ENCODE results near the gene DCUN1D1.

DNA sequence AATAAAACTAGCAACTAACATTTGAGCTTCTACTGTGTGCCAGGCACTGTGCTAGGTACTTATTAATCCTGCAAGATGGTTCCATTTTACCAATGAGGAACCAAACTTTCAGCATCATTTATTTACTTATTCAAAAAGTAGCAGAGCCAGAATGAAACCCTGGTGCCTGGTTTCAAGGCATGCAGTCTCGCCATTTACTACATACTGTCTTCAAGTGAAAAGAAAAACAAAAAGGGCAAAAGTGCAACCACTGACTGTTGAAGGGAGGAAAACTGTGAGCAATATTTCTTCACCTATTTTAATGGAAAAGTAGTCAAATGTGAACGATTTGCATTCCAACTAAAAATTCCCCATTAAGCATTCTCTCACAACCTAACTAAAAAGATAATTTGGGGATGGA, 8.7 kb downstream of the DCUN1D1 start:
- TF ChIP-seq GATA2 (IDR thresholded peaks at IDR 0.05; ENCODE audit: low read depth, low read length) (no peak), GATA3 (IDR thresholded peaks at IDR 0.05; ENCODE audit: low read depth, low read length) (no peak)

Measured in SH-SY5Y (cell line).